ENCODE data around the gene RUNX2. TPM values are rescaled to one million over a fixed set of nuclear protein-coding genes. Genes with fewer than 3 reads are reported as not detected.

RUNX2 gene
- total RNA-seq, 1 experiment from 2014 or later, result not detected

DNA sequence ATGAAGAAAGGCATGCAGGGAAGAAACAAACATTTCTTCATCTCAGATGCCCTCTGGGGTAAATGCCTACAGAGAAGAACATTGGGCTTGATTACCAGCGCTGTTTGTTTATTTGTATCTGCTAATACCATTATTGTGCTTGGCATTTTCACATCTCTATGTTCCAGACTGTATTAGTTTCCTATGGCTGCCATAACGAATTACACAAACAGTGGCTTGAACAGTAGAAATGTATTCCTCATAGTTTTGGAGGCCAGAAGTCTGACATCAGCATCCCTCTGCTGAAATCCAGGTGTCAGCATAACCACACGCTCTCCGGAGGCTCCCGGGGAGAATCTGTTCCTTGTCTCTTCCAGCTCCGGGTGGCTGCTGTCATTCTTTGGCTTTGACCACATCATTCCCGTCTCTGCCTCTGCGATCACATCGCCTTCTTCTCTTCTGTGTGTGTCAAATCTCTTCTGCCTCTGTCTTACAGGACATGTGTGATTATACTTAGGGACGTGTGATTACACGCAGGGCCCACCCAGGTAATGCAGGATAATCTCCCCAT is 291.2 kb downstream of the RUNX2 start:
- DNase-seq (ENCODE audit: low spot score), result no peak
- in situ Hi-C loops (cut with HindIII; ENCODE audit: low sequenced_read_pairs), result no loop called here

DNA sequence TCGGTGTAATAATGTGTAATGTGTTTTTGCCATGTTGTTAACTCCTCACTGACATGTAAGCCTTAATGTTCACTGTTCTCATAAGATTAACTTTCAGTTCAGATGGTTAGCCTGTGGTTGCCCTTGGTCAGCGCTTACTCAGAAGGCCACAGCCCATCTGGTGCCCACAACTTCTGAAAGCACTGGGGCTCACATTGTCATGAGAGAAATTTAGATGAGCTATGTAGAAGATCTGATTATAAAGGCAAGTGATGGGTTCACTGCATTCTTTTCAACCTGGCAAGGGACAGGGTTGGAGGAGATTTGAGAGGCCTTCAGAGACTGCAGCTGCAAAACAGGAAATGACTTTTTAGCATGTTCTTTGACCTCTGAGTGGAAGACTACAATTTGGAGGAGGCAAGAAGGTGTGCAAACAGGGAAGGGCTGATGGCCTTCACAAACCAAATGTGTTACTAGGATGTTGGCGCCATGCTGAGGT is 291.9 kb downstream of the RUNX2 start:
- in situ Hi-C loops (cut with HindIII; ENCODE audit: low sequenced_read_pairs), result no loop called here
- DNase-seq (ENCODE audit: low spot score), result no peak

DNA sequence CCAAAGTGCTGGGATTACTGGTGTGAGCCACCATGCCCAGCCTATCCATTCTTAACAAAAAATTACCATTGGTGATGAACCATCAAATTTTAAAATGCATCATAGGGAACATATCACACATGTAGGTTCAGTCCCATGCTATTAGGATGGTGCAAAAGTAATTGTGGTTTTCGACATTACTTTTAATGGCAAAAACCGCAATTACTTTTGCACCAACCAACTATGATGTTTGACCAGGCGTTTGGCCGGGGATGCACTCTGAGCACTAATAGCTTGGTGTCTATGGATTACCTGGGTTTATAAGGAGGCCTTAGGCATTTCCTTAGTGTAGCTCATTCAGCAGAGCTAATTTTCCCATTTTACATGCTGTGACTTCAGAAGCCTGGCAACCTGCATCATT is 296.1 kb downstream of the RUNX2 start:
- no peak for DNase-seq (ENCODE audit: low spot score)
- in situ Hi-C loops (cut with HindIII; ENCODE audit: low sequenced_read_pairs), result no loop called here

DNA sequence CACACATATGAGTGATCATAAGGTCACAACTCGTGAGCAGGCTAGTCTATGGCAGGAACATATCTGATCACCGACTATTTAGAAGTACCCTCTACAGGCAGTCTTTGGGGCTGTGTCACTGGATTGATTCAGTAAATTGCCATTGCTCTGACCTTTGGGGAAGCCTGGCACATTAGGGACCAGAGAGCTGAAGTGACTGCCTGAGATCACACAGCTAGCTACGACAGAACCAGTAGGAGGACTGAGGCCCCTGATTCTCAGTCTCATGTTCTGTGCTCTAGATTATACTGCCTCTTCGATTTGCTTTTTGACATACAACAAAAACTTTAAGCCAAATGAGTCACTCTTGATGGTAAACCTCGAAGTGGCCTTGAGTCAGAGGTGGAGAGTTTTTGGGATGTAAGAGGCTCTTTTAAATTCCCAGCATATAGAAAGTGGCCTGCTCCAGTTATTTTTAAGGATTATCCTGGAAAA is 297.1 kb downstream of the RUNX2 start:
- in situ Hi-C loops (cut with HindIII; ENCODE audit: low sequenced_read_pairs), result no loop called here
- DNase-seq (ENCODE audit: low spot score), result no peak

DNA sequence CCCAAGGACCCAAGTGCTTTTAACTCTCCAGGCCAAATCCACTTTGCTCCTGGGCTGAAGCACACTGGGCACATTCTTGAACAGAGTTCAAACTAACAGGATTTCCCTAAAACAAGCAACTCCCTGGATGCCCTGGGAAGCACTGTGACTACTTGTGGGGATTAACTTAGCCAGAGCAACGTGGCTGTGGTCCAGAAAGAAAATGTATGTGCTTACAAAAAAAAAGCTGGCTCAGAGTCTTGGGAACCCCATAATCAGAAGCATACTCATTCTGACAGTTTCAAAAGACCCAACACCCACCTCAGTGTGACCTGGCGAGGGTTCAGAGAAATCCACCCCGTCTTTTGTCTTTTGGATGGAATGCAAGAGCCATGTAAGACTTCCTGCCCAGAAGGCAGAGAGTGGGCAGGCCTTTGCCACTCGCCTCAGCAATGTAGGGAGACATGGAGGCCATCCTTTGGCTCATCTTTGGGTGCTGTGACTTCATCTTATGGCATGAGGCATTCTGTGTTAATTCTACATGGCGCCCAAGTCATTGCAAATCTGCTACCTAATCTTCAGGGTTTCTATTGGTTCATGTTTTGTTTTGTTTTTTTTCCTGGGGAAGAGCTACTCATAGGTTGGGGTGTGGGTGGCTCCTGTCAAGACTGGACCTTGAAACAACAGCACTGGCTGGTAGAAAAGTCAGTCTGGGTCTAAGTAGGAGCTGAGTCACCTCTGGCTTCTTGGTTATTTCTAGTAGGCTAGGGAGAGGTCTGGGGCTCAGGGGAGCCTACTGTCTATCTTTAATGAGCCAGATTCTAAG is 298.2 kb downstream of the RUNX2 start:
- in situ Hi-C loops (cut with HindIII; ENCODE audit: low sequenced_read_pairs), result no loop called here
- no peak for DNase-seq (ENCODE audit: low spot score)

DNA sequence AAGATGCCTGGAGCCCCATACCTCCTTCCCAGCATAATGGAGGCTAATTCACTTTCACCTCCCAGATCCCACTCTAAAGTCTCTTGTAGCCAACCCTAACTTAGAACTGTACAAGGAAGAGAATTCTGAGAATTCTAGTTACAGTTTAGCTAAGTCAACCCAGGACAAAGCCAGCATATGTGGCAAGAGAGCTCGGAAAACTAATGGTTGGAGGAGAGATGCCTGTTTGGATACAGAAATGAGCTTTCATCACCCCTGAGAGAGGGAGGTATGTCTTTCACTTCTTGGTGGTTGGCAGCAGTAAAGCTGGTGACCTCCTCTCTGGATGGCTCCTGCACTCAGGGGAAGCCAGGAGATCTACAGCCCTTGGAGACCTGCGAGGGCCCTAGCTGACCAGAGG is 302.2 kb downstream of the RUNX2 start:
- no peak for DNase-seq (ENCODE audit: low spot score)
- in situ Hi-C loops (cut with HindIII; ENCODE audit: low sequenced_read_pairs), result no loop called here

DNA sequence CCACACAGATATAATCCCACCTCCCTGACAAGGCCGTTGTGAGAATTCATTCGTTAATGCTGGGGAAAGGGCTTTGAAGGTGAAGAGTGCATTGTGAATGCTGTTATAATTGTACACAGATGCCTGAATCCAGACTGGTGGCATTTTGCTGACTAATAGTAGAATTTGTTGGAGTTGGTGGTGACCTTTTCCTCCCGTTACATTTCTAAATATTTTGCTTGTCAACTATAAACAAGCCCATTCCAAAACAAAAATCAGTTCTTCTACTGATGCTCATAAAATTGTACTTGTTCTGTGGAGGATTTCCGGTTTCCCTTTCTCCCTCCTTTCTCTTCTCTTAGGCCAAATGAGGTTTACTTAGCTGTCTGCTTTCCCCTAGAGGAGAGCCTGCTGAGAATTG is 302.7 kb downstream of the RUNX2 start:
- in situ Hi-C loops (cut with HindIII; ENCODE audit: low sequenced_read_pairs), result no loop called here
- no peak for DNase-seq (ENCODE audit: low spot score)

DNA sequence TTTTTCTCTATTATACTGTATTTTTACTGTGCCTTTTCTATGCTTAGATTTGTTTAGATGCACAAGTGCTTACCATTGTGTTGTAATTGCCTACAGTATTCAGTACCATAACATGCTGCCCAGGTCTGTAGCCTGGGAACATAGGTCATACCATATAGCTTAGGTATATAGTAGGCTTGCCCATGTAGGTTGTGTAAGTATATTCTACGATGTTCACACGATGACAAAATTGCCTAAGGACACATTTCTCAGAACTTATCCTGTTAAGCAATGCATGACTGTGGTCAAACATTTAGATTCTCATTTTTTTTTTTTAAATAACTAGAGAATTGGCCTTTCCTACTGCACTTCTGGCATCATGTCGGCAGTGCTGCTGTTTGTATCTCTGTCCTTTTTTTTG is 303.3 kb downstream of the RUNX2 start:
- in situ Hi-C loops (cut with HindIII; ENCODE audit: low sequenced_read_pairs), result no loop called here
- no peak for DNase-seq (ENCODE audit: low spot score)

DNA sequence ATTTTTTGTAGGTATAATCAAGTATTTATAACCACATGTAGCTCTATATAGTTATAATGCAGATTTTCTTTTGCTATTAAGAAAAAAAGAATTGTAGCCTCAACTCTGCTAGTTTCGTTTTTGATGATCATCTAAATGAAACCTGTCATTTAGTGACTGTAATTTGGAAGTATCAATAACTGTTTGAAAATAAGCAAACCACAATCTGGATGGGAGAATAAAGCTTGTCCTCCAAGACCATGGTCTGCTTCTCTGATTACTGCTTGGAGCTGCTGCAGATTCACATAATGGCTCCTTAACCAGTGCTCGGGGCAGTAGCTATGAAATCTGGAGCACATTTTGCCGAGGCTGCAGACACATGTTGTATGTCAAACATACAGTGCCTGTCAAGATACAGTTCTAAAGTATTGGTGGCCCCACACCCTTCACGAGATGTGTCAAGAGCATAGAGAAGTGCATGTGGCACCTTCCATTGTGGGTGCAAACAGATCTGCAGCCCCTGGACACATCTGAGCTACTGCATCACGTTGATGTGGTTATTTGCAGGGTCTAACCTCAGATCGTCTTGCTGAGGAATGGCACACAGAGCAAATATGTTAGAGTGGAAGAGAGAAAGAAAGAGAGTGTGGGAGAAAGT is 305.3 kb downstream of the RUNX2 start:
- no peak for DNase-seq (ENCODE audit: low spot score)
- in situ Hi-C loops (cut with HindIII; ENCODE audit: low sequenced_read_pairs), result no loop called here

DNA sequence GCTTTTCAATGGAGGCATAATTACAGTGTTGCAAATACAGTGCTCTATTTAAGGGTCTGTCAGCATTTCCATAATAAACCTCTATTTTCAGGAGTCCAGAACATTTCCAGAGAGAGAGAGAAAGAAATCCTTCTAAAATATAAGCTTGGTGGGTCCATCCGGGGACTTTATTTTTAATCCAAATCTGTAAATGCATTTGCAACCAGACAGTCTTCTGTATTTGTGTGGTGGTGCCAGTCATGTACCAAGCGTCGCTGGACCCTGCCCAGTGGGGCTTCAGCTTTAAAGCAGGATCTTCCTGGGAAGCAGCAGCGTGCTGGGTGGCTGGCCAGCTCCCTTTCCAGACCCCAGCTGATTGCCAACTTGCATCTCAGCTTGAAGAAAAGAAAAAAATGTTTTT is 306.1 kb downstream of the RUNX2 start:
- no peak for DNase-seq (ENCODE audit: low spot score)
- in situ Hi-C loops (cut with HindIII; ENCODE audit: low sequenced_read_pairs), result no loop called here

DNA sequence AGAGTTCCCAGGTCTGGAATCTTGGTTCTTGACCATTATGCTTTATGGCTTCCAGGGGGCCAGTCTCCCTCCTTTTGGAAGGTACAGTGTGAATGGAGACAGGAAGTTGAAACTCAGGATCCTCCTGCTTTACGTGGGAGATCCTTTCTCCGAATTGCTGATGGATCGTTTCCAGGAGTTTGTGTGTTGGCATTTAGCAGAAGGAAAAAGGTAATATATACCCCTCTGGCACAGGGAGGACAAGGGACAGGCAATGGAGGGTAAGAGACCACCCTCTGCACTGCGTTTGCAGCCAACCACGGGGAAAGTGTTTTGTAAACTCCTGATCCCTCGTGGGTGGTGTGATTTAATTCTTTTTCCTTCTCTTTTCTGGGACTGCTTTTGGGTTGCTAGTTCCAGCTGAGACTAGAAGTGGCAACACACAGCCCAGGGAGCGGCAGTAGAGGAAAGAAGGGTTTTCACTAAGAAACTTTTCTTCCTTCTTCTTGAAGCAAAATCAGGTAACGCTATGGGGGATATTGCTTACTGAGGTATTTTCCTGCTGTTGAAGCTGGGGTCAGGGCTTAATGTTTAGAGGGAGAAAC is 307.2 kb downstream of the RUNX2 start:
- DNase-seq (ENCODE audit: low spot score), result no peak
- in situ Hi-C loops (cut with HindIII; ENCODE audit: low sequenced_read_pairs), result no loop called here

DNA sequence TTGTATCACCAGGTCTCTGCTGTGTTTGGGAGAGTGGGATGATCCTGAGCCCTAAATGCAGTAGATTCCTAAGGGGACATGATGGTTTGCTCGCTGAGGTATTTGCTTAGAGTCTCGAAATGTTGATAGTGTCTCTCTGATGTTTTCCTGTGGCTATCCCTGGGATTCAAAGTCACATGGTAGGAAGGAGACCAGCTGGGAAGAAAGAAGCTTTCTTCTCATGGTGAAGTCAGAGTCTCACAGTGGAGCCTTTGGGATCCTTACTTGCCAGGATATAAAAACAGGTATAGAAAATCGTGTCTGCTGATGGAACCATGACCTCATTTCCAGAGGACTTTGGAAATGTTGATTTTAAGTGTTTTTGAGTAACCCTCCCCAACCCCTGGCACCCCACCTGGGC is 308.9 kb downstream of the RUNX2 start:
- in situ Hi-C loops (cut with HindIII; ENCODE audit: low sequenced_read_pairs), result no loop called here
- DNase-seq (ENCODE audit: low spot score), result no peak

DNA sequence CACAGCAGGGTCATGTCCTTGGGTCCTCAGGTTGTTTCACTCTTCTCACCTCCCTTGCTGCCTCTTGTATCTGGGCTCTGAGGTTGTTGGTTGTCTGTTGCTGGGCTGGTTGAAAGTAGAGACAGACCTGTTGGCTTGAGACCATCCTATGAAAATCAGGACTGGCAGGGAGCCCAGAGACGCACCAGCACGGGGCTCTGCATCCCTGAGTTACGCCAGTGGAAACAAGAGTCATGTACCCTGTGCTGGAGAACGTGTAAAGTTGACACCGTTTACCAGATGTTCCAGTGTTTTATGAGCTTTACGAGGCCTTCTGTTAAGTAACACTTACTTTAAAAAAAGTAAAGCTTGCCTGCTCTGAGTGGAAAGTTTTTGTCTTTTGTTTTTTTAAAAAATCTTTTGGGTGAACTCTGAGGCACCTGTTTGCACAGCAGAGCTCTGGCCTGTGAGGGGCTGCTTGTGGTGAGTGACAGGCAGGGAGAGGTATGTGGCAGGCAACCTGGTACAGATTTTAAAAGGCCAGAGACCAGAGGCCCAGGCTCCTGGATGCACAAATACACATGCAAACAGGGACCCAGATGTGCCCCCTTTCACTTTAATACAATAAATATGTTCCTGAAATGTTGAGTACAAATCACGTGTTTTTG is 309.6 kb downstream of the RUNX2 start:
- in situ Hi-C loops (cut with HindIII; ENCODE audit: low sequenced_read_pairs), result no loop called here
- DNase-seq (ENCODE audit: low spot score), result no peak

DNA sequence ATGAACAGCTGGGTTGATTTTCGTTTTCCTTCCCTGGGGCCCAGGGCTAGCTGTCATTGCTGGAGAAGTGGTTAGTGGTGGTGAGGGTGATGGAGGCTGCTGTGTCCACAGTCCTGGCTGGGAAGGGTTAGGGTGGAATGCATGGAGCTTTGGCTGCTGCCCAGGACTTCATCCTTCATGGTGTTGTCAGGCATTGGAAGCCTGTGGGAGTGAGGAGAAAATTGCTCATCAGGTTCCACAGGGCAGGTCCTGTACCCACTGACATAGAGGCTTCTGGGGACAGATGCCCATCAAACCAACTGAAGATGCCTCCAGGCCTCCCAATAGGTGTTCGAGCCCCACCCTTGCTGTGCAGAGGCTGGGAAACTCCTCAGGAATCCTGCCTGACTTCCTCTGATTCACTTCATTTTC is 312.0 kb downstream of the RUNX2 start:
- no peak for DNase-seq (ENCODE audit: low spot score)
- in situ Hi-C loops (cut with HindIII; ENCODE audit: low sequenced_read_pairs), result no loop called here

DNA sequence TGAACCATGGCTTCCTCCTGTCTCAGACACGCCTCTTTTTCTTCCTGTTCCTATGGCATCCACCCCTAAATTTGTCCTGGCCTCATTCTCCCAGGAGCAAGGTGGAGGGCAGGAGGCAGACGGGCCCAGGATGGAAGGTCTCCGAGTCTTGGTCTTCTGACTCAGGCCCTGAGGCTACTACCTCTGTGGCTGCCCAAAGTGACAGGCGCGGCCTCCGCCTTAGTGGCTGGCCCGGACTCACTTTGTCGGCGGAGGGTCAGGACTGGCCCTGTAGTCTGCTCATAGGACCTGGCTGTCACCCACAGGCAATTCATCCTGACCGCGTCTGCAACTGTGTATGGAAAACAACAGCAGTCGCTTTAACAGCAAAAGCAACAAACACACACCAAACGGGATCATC is 312.7 kb downstream of the RUNX2 start:
- in situ Hi-C loops (cut with HindIII; ENCODE audit: low sequenced_read_pairs), result no loop called here
- no peak for DNase-seq (ENCODE audit: low spot score)

DNA sequence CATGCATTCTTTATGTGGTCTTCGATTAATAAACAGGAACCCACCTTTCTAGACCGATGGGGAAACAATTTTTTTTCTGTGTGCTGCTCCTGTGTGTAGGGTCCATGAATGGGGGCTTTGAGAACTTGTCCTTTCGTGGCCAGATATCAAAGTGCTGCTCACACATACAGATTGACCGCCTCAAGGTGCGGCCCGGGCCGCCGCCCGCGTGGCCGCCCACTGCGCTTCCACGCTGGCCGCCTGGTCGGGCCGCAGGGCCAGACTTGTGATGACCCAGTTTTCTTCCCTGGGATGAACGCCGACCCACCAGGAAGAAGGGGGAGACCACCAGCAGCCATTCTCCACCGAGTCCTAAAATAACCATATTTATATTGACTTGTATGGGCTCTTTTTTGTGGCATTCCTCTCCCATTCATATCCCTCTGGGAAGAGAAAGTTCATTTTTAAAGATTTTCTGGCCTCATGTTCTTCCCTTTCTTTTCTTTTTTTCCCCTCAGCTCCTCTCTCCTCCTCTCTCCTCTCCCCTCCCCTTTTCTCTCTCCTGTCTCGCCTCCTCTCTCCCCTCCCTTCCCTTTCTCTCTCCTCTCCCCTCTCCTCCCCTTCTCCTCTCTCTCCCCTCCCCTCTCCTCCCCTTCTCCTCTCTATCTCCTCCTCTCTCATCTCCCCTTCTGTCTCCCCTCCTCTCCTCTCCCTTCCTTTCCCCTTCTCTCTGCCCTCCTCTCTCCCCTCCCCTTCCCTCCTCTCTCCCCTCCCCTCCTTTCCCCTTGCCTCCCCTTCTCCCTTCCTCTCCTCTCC is 314.4 kb downstream of the RUNX2 start:
- DNase-seq (ENCODE audit: low spot score), result no peak
- in situ Hi-C loops (cut with HindIII; ENCODE audit: low sequenced_read_pairs), result no loop called here

DNA sequence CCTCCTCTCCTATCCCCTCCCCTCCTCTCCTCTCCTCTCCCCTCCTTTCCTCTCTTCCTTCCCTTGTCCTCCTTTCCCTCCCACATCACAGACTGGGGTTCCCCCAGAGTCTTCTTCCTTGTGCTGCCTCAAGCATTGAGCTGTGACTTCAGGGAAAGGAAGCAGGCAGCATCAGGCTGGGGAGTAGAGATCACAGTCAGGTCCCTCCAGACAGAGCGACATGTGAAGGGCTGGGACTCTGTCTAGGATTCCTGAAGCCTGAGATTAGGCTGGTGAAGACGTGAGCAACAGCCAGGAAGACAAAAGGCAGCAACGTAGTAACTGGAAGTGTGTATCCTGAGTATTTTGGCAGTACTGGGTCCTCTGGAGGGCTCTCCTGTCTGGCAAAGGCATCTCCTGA is 315.0 kb downstream of the RUNX2 start:
- no peak for DNase-seq (ENCODE audit: low spot score)
- in situ Hi-C loops (cut with HindIII; ENCODE audit: low sequenced_read_pairs), result no loop called here

DNA sequence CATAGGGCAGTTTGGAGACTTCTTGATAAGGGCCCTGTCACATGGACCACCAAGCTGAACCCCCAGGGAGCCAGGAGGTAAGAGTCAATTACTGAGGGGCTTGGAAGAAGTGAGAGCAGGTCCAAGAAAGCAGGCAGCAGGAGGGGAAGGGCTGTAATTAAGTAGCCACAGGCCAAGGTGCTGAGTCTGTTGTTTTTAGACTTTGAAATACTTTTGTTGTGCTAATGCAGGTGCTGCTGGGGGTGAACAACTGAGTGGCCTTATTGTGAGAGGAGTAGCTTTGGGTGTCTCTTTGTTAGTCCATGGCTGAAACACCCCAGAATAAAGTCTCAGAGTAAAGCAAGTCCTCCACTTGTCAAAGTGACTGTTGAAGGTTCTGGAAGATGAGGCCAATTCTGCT is 316.6 kb downstream of the RUNX2 start:
- in situ Hi-C loops (cut with HindIII; ENCODE audit: low sequenced_read_pairs), result no loop called here
- no peak for DNase-seq (ENCODE audit: low spot score)

DNA sequence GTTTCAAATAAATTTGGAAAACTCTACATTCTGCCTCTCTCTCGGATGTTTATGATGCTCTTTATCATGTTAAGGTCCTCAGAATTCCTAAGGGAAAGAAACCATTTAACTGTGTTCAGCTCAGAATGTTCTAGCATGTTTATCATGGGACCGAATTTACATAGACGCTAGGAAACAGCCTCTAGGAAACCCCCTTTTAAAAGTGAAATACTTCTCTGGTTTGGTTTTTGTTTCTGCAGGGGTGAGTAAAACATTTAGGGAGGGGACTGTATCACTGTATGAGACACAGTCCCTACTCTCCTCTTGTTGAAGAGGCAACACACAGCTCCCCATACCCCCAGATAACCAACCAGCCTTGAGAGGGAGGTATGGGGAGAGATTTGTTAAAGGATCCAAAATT is 317.2 kb downstream of the RUNX2 start:
- in situ Hi-C loops (cut with HindIII; ENCODE audit: low sequenced_read_pairs), result no loop called here
- no peak for DNase-seq (ENCODE audit: low spot score)

All from G401 (cell line).